Hematopoietic multipotent progenitor cell treated with erythropoietin and hydrocortisone succinate and interleukin-3 and kit ligand, for 4 days (in vitro differentiated cells): Measurements from ENCODE around the gene BTBD10.

Experiments
- DNase-seq: peaks from one replicate; pipeline ENCODE4 v3.0.0-alpha.2; 2015

BTBD10 gene

DNA sequence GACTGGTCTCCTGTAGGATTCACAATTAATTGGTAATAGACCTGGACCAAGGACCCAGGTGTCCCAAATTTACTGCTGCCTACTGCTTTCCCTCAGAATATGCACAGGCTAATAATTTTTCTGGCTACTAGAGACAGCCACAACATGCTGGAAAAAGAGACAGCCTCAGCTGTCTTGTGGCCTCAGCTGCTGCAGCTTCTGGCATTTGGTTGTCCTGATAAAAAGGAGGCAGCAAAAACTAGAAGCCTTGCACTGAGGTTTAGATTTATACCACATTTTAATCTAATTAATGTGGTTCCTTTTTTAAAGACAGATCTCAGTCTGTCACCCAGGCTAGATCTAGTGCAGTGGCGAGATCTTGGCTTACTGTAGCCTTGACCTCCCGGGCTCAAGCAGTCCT is 89.8 kb downstream of the BTBD10 start:
- DNase-seq: peak; percentile 60

DNA sequence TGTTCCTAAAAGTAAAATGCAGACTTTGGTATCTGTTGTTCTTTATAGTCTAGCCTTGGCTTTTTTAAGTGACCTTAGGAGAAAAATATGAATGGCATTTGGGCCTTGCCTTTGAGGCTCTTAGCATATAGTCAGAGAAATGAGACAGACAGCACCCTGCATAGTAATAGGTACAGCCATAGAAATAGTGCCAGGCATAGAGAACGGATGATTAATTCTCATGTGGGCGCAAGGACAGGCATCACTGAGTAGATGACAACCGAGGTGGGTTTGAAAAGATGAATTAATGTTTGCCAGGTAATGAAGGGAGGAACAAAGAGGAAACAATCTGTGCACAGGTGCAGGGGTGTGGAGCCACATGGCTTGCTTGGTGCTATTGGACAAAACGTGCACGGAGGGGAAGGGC is 95.0 kb downstream of the BTBD10 start:
- no peak for DNase-seq

DNA sequence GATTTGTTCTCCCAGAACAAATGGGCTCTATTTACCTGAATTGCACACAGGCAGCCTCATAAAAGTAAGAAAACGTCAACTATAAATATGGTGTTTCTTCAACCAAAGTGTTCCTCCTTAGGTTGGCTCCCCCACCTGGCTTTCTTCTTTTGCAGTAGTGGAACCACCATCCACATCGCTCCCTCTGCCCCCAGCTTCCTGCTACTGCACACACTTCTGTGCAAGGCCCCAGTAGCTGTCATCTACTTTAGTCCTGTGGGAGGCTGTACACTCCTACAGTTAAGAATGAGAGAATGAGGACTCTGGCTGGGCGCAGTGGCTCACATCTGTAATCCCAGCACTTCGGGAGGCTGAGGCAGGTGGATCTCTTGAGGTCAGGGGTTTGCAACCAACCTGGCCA is 95.9 kb downstream of the BTBD10 start:
- DNase-seq: no peak

DNA sequence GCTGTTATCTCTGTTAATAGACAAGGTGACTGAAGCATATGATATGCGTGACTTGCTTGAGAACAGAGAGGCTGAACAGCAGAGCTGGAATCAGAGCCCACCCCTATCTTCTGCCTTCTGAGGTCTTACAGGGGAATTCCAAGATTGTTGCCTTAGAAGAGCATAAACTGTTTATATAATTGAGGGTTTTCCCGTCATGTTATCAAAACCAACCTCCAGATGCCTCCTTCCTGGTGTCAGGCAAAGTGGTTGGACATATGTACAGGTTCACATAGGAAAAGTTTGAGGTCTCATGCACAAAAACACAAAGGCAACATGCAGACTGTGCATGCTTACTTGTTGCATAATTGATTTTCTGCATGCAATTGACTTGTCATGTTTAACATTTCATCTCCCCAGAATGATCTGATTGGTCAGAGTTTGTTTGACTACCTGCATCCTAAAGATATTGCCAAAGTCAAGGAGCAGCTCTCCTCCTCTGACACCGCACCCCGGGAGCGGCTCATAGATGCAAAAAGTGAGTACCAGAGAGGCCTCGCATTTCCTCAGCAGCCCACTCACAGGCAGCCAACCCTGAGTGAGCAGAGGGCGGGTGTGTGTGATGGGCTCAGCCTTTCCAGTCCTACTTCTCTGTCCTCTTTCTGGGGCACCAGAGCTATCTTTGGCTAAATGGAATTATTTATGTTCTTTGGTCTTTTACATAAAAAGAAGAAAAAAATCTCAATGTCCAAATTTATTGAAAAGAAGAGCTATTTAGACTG is 96.6 kb downstream of the BTBD10 start:
- DNase-seq: no peak

DNA sequence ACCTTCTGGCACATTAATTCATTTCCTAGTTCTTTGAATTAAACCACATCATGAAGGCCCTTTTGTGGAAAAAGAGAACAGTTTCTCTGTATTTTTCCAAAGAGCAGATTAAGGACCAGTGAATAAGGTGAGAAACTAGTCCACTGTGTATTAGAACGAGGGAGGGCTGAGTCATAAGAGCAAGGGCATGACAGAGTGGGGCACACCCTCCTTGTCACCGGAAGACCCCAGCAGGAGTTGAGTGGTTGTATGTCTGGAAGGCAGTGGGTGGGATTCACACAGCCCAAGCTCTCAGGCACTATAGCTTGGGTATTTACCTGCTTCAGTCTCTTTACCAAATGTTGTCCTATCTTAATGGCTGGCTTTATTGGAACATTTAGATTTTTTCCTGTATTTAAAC is 98.6 kb downstream of the BTBD10 start:
- no peak for DNase-seq

DNA sequence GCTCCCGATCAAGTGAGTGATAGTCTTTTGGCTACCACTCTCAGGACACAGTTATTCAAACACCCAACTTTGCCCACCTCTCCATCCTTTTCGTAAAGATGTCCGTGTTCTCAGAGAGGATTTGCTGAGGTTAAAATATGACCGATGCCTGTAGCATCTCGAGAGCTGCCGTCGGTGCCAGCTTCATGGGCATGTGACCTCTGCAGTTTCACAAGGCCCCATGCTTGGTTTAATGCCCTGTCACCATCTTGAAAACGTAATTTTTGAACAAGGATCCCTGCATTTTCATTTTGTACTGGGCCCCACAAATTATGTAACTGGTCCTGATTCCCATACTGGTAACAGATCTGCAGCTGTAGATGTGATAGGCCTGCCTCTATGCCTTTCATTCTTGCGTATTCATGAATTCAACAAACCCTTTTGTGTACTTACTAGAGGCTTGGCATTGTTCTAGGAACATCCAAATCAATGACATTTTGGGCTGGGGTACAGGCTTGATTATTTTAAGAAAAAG is 100.4 kb downstream of the BTBD10 start:
- DNase-seq: no peak

DNA sequence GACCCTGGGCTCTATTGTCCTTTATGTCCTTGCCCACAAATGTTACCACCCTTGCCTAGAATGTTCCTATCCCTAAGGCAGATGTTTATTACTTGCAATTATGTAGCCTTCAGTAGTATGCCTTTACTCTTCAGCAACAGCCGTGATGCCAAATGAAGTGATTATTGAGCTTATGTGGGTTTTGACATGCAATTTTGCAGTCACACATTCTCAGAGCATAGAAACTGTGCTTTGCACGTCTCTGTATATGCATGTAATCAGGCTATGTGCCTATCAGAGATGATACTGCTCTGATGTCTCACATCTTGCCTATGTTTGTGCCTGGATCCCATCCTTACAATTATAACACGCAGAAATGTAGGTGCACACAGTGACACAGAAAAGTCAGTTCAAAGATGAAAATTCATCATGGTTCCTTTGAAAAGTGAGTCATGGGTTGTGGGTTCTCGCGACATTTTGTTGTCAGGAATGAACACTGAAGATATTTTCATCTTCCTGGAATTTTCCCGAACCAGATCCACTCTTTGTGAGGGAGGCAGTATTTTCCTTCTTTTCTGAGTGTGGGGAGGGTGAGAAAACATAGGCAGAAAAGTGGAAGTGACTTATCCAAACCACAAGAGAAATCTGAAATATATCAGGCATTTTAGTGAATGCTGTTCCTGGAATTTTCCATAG is 104.3 kb downstream of the BTBD10 start:
- no peak for DNase-seq

DNA sequence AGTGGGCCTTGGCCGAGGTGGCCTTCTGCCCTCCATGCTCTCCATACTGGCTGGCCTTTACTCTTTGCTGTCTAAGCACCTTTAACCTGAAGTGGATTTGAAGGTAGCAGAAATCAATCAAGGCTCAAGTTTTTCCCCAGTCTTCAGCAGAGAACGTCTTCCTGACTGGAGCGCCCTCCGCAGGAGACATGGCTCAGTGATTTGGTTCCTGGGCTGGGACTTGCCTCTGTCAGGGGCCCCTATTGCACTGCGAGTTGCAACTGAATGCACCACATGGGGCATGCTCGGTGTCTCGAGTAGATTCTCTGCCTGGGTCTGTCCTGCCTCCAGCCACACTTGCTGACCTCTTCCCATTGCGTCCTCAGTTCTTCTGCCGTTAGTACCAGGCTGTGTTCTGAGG is 105.8 kb downstream of the BTBD10 start:
- no peak for DNase-seq

DNA sequence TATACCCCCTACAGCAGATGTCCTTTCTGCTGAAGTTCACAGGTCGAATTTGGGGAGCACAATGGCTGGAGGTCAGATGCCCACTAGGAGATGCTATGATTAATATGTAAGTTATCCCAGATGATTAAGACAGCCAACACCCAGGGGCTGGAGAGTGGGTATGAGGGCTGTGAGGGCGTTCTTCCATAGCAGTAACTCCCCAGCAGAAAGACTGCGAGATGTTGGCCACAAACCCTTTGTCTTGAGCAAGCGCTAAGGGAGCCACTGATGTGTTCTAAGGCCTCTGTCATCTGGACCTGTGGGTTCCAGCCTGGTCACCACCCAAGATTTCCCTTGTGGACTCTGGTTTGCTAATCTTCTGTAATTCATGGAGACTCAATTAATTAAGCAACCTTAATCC is 107.8 kb downstream of the BTBD10 start:
- DNase-seq: no peak

DNA sequence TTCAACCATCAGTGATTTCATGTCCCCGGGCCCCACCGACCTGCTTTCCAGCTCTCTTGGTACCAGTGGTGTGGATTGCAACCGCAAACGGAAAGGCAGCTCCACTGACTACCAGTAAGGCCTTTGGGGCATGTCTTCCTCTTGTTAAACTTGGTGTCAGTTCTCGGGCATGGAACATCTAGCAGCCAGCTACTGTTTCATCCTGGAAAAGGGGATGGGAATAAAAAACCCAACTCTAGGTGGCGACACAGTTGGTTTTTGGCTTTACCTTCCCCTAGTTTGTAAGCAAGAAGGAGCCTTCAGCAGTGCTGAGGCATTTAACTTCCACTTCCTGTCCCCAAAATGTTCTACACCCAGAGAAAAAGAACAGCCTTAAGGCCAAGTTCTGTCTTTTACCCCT is 108.7 kb downstream of the BTBD10 start:
- DNase-seq: peak; percentile 37

DNA sequence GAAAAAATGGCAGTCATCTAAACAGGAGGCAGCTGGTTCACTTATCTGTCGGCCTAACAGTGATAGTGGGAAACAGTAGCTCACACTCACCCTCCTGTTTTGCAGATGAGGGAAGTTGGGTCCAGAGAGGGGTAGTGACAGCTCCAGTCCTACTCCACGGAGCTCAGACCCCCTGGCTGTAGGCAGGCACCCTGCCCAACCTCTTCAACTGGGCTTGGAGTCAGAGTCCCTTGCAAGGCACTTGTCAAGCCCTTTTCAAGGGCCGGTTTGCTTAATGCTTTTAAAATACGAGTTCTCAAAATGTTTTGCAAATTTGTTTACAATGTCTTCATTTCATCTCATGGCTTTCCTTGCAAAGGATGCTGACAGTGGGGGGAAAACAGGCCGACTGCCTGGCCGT is 110.3 kb downstream of the BTBD10 start:
- DNase-seq: peak; percentile 51

DNA sequence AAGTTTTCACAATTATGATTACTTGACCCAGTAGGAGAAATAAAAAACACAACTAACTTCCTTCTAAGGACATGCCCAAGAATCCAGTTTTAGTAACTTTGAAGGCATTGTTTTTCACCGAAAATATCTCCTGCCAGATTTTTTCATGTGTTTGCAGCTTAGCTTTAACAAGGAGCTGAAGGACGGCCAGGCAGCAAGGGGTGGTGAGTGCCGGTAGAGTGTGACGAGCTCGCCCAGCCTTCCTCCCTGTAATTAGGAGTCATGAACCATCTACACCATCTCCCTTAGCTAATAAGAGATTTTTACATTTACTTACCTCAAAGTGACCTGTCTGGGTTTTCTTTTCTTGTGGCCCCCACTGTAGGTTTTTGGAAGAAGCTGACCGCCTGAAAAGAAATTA is 113.4 kb downstream of the BTBD10 start:
- DNase-seq: no peak

DNA sequence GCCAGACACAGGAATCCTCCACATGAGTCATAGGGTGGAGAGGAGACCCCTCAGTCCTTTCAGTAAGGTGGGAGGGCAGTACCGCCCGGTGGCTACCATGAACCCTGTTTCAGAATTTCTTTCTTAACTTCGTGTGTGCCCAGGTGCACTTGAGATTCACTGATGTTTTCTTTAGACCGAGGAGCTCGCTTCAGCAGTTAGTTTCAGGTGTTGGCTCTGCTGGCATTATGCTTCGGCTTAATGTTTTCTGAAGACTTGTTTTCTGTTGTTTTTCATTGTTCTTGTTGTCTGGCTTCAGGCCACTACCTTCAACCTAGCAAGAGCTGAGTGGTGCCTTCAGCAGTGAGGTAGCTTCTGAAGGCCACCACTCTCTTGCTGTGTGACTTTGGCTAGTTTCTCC is 114.0 kb downstream of the BTBD10 start:
- DNase-seq: no peak

DNA sequence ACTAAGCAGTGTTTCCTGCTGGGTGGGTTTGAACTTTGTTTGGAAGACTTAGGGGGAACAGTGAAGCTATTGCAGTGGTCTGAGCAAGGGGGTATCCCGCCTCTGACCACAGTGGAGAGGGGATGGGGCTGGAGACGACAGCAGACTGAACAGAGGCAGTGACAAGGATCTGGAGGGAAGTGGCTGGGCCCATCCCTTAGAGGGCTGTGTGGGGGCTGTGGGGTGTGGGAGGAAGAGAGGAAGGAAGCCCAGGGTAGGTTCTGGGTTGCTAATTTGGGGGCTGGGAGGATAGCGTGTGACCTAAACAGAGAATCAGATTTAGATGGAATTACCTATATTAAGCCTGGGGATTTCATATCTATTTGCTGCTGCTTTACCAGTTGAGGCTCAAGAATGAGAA is 114.7 kb downstream of the BTBD10 start:
- peak; percentile 52 for DNase-seq

DNA sequence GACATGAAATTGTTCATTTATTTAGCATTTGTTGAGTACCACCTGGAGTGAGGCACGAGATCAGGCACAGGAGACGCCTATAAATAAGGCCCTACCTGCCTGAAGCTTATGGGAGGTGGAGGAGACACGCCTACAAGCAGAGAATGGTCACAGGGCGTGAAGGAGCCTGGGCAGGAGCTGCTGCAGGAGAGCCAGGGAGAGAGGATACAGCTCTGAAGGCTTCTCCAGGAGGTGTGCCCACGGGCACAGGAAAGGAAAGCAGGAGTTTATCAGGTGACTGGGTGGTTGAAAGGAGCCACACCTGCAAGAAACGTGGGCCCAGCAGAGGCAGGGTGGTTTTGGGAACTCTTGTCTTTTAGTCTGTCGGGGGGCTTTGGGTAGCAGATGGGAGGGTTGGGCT is 115.1 kb downstream of the BTBD10 start:
- no peak for DNase-seq

DNA sequence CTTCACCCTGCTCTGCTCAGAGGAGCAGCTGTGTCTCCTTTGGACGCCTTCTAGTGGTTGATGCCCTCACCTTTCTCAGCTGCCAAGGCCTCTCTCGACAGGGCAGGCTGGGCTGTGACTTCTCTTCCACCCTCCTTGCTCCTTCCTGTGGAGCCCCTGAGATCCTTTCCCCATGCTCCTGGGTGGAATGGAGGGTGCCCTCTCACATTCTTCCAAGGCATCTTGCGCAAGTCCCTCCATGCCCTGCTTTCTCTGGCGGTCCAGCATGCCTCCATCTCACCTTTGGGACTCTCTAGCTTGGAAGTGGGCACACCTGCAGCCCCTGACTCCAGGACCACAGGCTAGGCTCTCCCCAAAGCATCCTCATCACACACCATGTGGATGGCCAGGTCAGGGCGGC is 116.6 kb downstream of the BTBD10 start:
- DNase-seq: no peak

DNA sequence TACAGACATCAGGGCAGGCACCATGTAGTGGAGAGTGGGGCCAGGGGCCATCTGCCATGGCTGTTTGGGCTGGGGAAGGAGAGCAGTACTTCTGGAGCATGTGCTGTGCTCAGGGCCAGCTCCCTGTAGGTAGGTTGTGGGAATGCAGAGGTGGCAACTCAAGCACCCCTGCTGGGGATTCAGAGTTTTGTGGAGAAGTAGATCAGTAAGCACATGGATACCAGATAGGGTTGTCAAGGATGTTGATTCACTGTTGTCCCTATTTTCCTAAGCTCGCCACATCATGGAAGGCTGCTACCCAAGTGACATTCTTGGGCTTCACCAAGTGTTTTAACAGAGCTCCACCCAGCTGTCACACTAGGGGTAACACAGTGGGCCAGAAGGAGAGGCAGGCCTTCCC is 118.2 kb downstream of the BTBD10 start:
- DNase-seq: no peak

DNA sequence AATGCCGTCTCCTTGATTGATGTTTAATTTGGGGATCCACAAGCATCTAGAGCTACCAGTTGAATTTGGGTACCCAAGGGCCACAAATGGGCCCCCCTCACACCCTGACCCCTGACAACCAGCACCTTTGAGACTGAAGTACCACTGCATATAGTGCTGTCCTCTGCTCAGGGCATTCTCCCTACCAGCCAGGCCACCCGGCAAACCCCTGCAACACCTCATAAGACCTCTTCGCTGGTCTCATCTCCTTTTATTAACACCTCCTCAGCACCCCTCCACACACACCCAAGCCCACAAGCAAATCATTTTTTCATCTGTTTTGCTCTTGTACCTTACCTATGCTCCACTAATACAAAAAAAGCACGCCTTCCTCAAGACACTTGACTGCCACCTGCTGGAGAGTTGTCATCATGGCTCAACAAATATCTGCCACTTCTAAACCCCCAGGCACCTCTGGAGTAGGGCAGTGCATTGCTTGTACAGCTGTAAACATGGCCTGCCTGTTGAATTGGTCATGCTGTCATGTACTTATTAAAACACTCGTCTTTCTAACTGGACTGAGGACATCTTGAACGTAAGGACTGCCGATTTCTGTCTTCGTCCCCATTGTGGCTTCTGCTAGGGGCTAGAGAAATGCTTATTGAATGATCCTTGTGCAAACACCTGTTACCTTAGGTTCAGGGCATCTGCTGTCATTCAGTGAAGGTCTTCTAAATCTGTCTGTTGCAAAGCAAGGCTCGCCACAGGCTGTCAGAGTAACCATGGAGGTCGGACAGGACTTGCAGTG is 118.9 kb downstream of the BTBD10 start:
- peak; percentile 86 for DNase-seq

DNA sequence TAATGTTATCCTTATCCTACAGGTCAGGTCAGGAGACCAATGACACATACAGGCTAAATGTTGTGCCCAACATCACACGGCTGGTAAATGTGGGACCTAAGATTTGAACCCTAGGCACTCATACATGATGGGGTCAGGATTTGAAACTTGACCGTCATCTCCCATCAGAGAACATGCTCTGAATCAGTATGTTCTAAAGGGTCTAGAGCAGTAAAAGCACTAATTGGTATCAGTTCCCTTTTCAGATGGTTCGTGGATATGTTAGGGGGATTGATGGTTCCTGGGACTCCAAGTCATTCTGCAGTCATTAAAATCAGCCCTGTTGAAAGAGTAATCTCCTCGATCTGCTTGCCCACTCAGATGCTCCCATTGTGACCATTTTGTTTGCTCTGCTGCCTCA is 120.0 kb downstream of the BTBD10 start:
- no peak for DNase-seq

DNA sequence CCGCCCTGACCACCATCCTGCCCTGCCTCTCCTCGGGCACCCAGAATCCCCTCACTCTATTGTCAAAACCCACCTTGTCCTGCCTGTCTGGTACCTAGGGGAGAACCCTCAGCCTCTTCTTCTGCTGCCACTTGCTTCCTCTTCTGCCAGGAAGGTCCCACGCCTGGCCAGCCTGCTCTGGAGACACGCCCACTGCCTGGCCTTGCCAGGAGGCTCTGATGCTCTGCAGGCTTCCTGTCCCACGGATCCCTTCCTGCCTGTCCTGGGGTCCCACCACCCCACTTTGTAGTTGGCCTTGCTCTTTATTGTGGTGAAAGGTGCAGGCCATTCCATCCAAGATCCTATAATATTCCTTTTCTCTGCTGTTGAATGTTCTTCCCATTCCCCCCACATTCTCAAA is 122.0 kb downstream of the BTBD10 start:
- DNase-seq: peak; percentile 24

DNA sequence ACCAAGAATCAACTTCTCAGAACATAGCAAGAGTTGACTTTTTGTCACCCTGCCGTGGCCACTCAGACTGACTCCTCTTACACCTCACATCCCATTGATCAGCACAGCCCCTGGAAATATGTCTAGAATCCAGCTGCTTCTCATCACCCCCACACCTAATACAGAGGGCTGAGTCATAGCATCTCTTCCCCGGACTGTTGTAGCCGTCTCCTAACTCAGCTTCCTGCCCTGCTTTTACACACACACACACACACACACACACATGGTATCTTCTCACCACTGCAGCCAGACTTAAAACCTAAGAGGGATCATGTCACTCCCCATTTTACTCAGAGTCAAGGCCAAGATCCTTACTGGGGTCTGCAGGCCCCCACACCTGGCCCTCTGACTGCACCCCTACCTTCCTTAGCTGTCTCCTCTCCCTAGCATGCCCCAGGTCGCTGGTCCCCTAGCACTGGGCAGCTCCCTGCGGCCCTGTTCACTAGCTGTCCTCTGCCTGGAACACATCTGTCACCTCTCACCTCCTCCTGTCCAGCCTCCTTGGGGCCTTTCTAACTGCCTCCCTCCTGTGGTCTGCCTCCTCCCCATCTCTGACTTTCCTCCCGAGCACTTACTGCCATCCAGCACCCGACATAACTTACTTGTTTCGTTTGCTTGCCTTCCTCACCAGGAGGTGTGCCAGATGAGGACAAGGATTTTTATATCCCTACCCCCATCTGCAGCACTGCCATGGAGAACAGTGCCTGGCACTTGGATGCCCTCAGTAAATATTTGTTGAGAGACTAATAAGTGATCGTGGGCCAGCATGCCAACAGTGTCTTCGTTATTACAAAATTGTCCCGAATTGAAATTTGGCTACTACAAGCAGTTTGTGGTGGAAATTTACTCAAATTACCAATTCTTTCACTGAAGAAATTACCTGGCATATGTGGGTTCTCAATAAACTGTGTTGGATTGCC is 123.5 kb downstream of the BTBD10 start:
- DNase-seq: peak; percentile 38

DNA sequence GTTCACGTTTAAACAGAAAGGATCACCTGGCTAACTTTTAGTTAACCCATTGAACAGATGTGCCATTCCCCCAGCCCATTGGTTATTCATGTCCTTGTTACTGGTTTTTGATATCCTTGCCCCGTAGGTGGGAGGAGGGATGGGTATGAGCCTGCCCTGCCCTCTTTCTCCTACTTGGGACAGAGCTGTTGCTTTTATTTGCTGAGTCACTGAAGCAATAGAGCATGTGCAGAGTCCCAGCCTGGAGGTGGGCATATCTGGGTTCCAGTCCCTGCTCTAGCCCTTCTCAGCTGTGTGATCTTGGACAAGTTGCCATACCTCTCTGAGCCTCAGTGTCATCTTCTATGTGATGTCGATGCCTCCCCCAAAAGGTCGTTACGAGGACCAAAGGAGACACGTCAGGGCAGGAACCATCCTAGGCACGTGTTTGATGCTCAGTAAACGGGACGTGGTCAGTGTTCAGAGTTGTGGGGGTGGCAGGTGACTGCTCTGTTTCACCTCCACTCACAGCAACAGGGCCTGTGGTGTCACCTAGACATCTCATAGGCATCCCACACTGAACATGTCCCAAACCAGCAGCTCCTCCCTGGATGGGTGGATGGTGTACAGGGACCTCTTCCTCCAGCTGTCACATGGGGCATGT is 124.5 kb downstream of the BTBD10 start:
- peak; percentile 44 for DNase-seq
